NOMO-1 (cell line): ENCODE data around the gene MAP7D3.
A peak's percentile ranks its signal among the peaks of the same experiment; 100 is the strongest.

Experiments used
- DNase-seq, 2 experiments: peaks; one replicate each; lab custom pipeline; 2025; ENCODE audit not compliant: unreplicated experiment in 2 of 2; lab: John Stamatoyannopoulos, UW

The MAP7D3 gene

DNA sequence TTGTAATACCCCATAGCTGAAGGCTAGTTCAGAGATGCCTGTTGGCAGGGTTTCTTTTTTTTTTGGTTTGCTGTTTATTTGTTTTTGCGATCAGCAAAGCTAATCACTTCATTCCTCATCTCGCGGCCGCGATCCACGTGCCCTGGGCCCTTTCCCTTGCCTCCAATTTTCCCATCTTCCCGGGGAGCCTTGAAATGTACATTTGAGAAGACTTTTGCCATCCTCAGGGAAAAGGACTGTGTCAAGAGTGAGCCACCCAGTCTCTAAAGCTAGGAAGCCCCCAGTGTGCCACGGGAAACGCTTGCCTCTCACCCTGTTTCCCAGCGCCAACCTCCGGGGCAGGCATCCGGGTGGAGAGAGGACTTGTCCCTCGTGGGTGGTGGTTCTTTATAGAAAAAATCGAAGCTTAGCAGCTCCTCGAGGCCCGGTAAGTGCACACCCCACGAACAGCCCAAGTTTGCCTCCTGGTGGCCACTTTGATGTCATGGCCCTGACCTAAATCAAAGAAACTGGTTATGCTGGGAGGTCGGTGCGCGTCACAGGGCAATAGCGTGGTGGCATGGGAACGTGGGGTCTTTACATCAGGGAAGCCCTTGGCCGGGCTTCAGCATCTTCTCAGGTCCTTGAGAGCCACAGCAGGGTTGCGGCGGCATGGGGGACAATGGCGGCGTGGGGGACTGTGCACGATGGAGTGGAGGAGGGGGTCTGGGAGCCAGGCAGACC lies 42.0 kb downstream of the MAP7D3 start:
- no peak for DNase-seq

DNA sequence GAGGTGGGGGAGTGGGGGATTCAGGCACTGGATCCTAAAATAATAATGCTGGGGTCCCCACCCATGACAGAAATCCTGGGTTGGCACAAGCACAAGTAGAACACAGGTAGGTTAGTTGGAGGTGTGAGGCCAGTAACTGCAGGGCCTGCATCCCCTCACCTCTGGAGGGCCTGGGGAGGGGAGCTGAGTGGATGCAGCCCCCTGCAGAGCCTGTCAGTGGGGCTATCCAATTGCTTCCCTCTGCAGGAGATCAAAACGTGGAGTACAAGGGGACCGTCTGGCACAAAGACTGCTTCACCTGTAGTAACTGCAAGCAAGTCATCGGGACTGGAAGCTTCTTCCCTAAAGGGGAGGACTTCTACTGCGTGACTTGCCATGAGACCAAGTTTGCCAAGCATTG lies 43.7 kb downstream of the MAP7D3 start:
- DNase-seq: no peak

DNA sequence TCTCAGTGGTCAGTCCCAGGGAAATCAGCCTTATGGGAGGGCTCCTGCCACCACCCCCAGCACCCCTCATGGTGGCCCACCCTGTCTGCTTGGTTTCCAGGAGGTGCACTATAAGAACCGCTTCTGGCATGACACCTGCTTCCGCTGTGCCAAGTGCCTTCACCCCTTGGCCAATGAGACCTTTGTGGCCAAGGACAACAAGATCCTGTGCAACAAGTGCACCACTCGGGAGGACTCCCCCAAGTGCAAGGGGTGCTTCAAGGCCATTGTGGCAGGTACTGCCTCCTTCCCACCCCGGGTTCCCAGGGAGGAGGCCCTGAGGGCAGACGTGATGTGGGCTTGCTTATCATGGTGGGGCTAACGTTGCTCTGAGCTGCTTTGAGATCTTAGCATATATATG lies 44.3 kb downstream of the MAP7D3 start:
- no peak for DNase-seq

DNA sequence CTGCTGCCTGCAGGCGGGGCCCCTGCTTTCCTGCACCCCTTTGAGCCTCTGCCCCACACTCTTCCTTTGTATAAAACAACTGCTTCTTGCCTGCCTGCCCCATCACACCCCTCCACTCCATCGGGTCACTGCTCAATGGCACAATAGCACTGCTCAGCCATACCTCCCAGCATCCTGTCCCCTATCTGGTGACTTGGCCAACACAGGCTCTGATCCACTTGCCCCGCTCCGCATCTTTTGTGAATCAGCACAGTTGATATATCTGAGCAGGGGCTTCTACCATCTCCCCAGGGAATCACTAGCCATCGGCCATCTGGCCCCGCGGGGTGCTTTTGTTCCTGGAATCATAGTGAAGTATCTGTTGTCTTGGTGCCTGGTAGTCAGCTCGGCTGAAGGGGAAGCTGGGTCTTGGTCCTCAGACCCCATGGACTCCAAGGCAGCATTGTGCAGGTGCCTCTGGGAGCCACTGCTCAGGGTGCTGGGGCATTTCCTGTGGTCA lies 45.3 kb downstream of the MAP7D3 start:
- DNase-seq: no peak

DNA sequence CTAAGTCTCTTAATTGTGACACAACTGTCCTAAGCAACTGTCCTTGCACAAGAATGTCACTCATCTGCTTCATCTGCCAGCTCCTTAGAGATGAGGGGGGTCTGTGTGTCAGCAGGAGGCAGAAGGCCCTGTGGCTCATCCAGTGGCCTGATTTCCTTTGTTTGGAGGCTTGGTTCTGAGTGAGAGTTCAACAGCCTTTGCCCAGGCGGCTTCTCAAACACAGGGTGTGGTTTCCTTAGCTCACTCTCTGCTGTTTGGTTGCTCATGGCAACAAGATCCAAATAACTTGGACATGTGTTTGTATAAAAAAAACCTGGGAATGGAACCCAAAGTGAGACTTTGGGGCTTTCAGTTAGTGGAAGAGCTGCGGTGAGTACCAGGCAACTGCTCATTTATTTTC lies 46.6 kb downstream of the MAP7D3 start:
- DNase-seq: no peak

DNA sequence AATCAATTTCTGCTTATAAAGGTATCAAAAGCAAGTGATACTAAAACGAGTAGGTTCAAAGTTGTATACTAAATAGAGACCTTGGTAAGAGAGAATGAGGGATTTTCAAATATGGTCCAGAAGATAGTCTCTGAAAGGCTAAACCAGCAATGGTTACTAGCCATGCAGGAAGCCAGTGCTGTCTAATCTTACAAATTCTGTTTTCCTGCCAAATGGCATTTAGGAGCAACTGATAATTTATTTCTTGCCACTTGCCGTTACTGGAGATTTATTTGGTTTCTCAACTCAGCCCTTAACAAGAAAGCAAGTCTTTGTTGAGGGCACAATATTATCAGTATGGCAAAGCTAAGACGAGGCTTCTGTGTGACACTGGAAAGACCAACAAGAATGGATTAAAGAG lies 47.2 kb downstream of the MAP7D3 start:
- no peak for DNase-seq

DNA sequence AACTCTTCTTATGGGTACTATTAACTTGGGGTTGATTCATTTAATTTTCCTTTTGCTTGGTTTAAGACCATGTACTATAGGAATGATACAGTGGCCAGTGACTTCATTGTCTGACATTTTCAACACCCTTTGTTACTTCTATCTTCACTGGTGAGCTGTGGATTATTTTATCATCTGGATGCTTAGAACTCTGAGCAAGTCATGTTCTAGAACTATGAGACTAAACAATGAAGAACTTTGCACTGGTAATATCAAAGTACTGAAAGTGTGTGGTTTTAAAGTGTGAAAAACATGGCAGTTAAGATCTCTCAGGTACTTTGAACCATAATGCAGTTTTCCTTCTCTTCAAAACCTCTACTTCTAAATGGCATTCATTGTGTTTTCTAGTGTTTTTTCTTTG lies 47.8 kb downstream of the MAP7D3 start:
- no peak for DNase-seq

DNA sequence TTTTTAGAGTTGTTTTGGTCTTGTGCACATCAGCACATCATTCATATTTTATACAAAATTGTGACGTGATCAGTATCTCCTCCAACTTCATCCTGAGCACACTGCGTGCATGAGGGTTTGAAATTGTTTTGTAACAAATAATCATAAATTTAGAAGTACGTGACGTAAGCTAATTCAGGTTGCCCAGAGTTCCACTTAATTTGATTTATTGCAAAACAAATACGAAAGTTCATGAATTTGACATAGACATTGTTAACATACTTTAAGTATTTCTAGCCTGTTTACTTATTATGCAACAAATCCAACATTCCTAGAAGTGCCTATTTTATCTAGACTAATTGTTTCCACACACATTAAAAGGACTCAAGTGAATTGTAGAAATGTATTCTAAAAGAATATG lies 48.3 kb downstream of the MAP7D3 start:
- no peak for DNase-seq

DNA sequence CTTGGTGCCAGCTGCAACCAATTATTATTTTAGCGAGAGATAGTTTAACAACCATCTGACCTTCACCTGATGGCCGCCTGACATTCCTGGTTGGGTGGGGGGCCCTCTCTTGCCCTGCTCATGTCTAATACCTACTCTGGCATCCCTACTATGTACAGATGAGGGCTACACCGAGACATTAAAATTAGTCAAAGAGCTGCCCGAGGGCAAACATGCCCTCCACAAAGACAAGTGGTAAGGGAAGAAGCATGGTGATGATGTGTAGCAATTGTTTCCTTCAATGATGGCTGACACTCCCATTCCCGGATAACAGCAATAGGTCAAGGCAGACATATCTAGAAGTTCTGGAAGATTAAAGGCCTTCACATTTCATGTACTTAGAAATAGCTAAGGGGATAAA lies 49.6 kb downstream of the MAP7D3 start:
- no peak for DNase-seq

DNA sequence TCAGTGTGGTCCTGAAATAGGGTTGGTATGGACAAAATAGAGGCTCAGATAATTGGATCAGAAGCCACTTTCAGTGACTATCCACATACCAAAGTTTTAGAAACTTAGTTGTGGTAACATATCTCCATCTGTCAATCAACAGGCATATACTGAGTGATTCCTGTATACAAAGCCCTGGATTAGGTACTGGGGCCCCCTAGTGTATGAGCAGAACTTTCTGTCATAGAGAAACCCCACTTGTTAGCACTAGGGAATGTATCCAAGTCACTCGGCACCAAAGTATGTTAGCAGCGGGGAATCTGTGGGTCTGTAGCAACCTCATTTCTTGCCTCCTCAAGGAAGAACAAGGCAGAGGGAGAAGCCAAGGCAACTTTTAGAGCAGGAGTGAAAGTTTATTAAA lies 50.7 kb downstream of the MAP7D3 start:
- no peak for DNase-seq

DNA sequence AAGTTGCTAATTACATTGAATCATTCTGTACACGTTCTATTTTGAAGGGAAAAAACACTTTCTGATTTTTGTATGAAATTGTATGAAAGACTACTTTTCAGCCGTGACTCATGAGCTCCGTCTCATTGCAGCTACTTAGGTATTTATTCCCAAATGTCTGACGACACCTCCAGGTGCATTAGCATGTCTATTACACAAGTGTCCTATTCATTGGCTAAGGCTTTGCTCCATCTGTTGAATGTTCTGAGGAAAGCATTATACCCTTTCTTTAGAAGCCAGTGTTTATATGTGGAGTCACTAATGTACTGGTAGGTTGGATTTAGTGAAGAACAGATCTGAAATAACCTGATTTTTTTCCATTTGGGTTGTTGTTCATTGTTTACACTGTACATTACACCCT lies 51.8 kb downstream of the MAP7D3 start:
- no peak for DNase-seq

DNA sequence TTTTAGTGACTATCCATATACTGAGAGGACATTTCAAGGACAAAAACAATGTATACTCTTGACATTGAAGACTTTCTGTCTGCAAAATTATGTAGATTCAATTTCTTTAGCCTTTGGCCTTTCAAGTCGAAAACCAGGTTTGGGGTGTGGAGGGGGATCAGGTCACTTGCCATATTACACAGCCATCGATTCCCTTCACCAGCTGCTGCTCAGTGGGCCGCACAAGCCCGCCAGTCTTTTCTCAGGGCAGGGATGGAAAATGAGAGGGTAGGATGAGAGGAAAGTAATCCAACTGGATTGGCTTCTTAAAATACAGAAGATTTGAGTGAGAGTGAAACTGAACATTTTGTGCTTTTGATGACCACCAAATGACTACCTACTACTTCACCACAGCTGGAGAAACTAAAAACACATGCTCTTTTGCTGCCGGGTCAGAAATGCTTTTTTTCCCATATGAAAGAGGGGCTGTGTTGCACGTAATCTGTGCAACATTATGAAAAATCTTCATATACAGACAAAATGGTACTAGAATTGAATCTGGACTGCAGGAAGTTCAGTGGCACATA lies 52.4 kb downstream of the MAP7D3 start:
- no peak for DNase-seq

DNA sequence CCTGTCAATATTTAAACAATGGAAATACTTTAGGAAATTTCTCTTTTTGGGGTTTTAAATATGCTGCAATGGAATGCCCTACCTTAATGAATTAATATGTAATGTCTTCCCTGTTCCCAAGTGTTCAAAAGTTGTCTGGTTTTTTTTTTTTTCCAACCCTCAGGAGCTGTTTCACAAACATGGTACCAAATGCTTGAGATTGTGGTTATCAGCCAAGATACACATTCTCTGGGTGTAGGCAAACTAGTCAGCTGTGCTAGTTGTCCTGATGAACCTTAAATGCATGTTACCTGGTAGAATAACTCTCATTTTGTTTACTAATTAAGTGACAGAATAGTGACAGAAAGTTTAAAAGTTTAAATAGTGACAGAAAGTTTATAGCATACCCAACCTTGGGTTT lies 53.2 kb downstream of the MAP7D3 start:
- no peak for DNase-seq

DNA sequence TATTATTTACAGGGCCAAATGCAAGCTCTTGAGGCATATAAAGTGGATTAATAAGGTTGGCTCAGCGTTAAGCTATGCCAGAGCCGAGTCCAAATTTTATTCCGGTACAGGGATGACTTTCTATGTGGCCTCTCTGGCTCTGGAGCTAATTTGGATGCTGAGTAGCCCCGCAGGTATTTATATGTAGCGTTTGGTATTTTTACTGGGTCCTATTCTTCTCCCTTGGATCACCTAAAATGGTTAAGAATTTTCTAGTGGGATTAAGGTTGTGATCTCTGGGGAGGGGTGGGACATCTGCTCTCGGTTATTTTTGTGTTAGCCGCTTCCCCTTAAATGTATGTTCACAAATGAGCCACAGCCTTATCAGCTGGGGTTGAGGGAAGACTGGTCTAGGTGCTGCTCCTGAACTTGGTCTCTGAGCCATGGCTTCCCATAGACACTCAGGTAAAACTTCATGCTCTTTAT lies 54.5 kb downstream of the MAP7D3 start:
- DNase-seq: no peak

DNA sequence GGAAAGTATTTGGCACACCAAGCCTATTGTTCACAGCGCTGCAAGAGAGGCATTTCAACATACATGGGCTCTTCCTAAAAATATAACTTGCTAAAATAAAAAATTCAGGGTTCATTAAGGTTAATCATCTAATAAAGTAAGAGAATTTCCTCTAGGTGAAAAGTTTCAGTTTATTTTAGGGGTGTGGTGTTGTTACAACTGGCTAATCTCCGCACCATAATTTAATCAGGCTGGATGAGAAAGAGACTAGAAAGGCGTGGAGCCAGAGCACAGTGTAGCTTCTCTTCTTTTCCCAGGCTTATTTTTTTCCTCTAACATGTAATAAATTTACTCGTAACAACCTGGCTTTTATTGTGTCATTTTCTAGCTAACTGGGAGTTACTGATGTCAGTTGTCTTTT lies 56.0 kb downstream of the MAP7D3 start:
- no peak for DNase-seq

DNA sequence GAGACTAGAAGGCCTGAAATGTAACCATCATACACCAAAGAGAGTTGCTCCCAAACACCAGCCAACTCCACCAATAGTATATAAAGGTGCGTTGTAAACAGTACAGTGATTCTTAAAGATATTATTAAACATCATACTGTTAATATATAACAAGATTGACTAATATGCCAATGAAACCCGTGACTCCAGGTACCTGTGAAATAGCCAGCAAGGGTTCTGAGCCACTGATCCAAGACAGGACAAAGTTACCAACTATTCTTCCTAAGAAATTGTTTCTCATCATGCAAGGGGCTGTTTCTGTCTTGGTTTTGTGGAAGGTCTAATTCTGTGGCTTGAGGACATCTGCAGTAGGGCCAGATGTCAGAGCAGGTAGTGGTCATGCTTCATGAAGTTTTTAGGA lies 56.7 kb downstream of the MAP7D3 start:
- no peak for DNase-seq

DNA sequence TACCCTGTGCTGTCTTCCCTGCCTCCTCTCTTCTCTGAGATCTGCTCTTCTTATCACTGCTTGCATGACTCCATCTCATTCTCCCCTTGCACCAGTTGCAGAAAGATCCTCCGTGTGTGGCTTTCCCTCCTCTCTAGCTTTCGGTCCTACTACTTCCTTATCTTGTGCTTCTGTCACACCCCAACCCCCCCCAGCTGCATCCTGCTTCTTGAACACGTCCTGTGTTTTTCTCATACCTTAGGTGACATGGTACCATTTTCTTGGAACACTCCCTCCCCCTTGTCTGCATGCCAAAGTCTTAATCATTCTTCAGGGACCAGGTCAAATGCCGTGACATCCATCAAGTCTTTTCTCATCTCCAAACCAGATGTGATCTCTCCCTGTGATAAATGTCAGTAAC lies 57.4 kb downstream of the MAP7D3 start:
- peak in 1 of 2 experiments; percentile 25 for DNase-seq

DNA sequence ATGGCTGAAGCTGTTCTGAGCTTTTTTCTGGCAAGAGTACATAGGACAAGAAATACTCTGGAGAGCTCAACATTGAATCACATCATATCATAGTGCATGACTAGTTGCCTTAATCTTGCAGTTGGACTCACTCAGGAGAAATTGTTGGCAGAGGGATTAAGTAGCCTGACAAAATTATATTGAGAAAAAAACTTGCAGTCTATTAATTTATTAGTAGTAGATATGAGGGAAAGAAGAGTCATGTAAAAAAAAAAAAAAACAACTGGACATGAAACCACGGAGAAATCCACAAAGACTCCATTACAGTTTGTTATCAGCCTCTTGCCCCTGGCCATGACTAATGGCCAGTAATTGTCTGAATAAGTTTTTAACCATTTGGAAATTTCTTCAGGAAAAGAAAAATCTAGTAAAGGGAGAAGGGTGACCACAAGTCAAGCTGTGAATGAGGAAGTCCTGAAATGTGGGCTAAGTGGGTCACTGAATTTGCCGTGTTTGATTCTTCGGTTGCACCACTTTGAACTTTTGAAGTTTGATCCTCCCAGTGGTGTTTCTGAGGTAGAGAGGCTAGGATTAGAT lies 58.3 kb downstream of the MAP7D3 start:
- peak in 1 of 2 experiments; percentile 23 for DNase-seq

DNA sequence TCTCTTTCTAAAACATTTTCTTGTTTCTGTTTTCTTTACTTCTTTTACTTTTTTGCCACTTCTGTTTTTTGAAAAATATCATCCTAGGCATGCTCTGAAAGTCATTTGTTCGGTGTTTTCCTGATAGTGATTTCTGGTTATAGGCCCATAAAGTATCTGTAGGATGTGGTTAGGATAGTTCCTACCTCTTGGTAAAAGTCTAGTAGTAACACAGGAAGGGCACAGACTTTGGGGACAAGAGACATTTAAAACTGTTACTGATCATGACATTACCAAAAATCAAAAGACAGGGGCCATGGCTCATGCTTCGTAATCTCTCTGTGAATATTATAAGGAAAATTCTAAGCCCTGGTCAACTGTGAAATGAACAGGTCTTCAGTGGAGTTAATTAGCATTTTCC lies 59.1 kb downstream of the MAP7D3 start:
- no peak for DNase-seq

DNA sequence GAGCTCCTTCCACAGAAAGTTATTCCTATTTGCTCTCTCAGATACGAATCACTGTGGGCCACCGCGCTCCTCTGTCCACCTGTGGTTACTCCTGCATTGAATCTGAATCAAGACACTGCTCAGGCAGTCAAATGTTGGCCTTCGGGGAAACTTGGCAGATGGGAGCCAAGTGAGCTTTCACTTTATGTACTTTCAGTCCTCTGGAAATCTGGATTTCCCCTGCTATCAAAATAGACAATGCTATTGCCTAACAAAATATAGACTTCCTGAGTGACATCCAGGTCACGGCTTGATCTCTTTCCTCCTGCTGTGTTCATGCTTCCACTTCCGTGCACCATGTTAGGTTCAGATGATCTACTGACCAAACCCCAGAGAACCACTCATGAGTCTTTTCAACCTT lies 60.0 kb downstream of the MAP7D3 start:
- DNase-seq: no peak

DNA sequence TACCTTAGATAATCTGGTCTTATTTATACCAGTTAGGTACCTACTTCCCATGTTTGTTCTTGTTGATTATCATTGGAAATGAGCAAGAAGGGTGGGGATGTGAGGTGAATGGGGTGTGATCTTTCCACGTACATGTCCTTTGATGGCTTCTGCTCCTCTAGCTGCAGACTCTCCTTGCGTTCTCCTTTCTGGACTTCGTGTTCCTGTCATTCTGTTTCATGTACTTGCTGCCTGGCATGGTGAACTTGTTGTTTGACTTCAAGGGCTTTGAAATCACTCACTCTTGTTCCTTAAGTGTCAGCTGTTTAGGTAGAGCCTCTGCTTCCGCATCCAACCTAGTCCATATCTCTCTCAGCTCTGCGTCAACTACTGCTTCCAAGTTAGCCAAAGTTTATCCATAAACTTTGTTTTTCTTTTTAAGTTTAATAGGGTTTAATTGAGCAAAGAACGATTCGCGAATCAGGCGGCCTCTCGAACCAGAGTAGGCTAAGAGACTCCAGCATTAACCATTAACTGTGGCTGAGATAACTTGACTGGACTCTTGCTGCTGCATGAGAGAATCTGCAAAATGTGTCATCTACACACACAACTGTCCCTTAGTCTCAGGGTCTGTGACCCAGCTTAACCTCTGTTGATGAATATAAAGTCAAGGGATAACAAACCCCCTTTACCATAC lies 61.0 kb downstream of the MAP7D3 start:
- no peak for DNase-seq

DNA sequence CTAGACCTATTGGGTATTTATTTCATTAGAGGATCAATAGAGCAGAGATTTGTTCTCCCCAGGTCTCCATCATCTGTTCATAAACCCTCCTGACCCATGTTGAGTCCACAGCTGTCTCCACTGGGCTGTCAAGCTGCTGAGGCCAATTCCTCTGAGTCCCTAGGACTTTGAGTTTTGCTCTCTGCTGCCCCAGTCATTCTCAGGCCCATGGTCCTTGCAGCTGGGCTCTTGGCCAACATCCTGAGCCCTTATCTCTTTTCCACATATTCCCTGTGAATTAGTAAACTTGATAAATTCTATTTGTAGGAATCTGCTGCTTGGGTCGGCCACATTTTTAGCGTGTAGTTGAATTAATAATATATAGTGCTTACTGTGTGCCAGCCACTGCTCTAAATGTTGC lies 62.0 kb downstream of the MAP7D3 start:
- no peak for DNase-seq
